Stimulated activated effector memory CD8-positive, alpha-beta T cell treated with anti-CD3 and anti-CD28 coated beads, Interleukin-12 subunit alpha, Interleukin-12 subunit beta, amount 100 ng/mL, for 72 hours (primary cell): ENCODE results near the gene ZNF467.

ENCODE experiments used
- ATAC-seq: fragments of 150-1000 bp; cut with Tn5 transposase; 2 replicates; pipeline ENCODE4 v1.10.0; 2021
- DNase-seq, 2 donors: peaks; one replicate each; pipeline ENCODE4 v3.0.0; 2021 to 2022; ENCODE audit warnings: low spot score in 2 of 2
- H3K27ac Mint-ChIP-seq: one replicate; pipeline ENCODE4 v1.8.0; 2022; ENCODE audit warnings: mild to moderate bottlenecking, mixed read lengths
- H3K36me3 Mint-ChIP-seq: one replicate; pipeline ENCODE4 v1.8.0; 2022; ENCODE audit warnings: mild to moderate bottlenecking, mixed read lengths
- H3K4me1 Mint-ChIP-seq: one replicate; pipeline ENCODE4 v1.8.0; 2022; ENCODE audit warnings: mixed read lengths
- H3K4me3 Mint-ChIP-seq: one replicate; pipeline ENCODE4 v1.8.0; 2022; ENCODE audit warnings: mild to moderate bottlenecking, mixed read lengths
- H3K9me3 Mint-ChIP-seq: one replicate; pipeline ENCODE4 v1.8.0; 2022; ENCODE audit warnings: mixed read lengths

ZNF467 gene

DNA sequence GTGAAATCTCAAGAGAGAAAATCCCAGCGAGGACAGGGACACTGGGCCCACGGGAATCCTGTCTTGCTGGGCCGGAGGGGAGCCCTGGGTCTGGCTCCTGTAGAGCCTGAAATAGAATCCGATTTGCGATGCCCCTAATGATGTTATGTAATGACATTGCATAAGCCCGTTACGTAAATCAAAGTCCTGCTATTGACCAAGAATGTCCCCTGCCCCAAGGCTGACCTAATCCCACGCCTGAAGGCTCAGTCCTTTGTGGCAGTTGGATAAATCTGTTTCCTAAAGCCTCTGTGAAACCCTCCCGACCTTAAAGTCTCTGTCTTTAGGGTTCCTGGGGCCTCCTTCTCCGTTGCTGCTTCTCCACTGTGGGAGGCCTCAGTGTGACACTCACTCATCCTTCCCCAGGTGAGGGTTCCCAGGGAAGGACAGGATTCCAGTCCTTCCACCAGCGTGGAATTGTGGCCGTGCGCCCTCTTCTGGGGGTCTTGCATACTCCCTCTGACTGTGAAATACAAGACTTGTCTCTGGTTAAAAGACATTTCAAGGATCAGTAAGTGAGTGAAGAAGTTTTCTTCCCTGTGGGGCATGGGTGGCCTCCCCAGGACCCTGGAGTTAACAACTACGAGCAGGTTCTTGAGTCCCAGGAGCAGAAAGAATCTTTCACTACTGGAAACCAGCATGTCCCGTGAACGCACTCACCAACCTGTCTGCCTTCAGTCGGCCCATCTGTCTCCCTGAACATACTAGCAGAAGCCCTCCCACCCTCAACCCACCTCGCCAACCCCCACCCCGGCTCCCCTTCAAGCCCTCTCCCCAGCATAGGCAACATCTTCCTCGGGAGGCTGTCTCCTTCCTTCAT is 19.8 kb downstream of the ZNF467 start:
- ATAC-seq (no peak), DNase-seq (no peak)

DNA sequence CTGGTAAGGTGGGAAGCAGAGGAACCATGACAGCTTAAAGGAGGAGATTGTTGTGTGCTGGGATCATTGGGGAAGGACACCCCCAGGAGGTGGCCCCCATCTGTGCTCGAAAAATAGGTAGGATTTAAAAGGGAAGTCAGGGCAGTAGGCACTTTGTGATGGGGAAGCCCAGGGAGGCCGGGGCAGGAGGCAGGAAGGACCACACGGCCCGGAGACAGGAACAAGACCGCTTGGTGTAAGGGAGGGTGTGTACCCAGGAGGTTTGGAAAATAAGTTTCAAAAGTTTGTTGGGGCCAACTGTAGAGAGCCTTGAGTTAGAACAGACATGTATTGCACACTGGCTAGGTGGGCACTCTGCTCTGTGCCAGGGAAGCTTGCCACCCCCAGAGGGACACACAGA is 20.7 kb downstream of the ZNF467 start:
- no peak for DNase-seq
- Mint-ChIP-seq H3K4me3 (no peak overlapping the region), H3K9me3 (peaks cover 2% of the 10 kb centered on the region), H3K27ac (no peak overlapping the region), H3K36me3 (no peaks in the 10 kb centered on the region), H3K4me1 (no peaks in the 10 kb centered on the region)
- no peak for ATAC-seq

More for the DNA sequence above, 19.8 kb downstream of the ZNF467 start:
- Mint-ChIP-seq H3K27ac (no peak overlapping the region), H3K36me3 (no peaks in the 10 kb centered on the region), H3K4me3 (no peak overlapping the region), H3K9me3 (peaks cover 2% of the 10 kb centered on the region), H3K4me1 (no peaks in the 10 kb centered on the region)

DNA sequence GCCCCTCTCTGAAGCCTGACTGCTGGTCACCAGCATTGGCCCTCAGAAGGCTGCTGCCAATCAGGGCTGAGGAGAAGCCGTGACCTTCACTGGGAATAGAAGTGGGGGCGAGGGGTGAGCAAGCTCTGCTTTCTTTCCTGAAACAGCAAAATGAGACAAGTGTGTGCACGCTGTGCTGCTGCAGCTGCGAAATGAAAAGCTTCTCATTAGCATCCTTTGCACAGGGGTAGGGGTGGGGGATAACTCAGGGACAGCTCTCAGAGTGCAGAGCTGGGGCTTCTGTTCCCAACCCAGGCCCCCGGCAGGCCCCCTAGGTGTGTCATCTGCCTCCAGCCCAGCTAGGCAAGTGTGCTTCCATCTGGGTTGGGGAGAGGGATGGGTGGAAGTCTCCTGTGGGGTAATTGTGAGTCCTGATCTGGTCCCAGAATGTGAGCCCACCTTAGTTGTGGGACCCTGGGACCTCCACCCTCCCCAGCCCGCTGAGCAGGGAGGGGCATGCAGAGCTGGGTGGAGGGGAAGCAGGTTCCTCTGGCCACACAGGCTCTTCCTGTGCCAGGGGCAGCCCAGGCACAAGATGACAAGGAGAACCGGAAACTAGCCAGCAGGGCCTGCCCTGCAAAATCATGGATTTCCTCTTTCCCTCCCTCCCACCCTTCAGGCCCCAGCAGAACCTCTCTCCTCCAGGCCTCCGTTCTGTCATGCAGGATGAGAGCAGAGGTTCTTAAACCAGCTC is 22.2 kb downstream of the ZNF467 start:
- ATAC-seq (no peak), DNase-seq (no peak)
- H3K36me3 Mint-ChIP-seq: no peaks in the 10 kb centered on the region
- no peaks in the 10 kb centered on the region for H3K4me1 Mint-ChIP-seq
- H3K27ac Mint-ChIP-seq: no peak overlapping the region
- peaks cover 2% of the 10 kb centered on the region for H3K9me3 Mint-ChIP-seq
- H3K4me3 Mint-ChIP-seq: no peak overlapping the region

DNA sequence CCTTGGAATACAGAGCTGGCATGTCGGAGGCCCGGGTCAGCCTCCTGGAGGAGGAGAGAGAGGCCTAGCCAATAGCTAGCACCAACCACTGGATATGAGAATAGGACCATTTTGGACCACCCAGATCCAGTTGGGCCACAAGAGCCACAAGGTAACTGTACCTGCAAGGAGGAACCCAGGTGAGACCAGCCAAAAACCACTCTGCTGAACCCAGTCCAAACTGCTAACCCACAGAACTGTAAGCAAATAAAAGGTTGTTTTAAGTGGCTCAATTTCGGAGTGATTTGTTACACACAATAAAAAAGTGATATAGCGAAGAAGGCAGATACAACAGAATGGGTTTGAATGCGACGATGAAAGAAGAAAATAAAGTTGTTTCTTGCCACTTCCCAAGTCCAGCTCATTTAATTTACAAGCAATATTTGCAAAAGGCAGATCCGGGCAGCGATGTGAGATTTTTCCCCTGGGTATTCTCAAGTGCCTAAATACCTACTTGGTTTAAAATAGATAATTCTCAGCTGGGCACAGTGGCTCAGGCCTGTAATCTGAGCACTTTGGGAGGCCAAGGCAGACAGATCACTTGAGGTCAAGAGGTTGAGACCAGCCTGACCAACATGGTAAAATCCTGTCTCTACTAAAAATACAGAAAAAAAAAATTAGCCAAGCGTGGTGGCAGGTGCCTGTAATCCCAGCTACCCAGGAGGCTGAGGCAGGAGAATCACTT is 23.1 kb downstream of the ZNF467 start:
- no peak overlapping the region for H3K4me3 Mint-ChIP-seq
- ATAC-seq (no peak), DNase-seq (no peak)
- no peaks in the 10 kb centered on the region for H3K4me1 Mint-ChIP-seq
- no peaks in the 10 kb centered on the region for H3K36me3 Mint-ChIP-seq
- no peak overlapping the region for H3K27ac Mint-ChIP-seq
- peaks cover 2% of the 10 kb centered on the region for H3K9me3 Mint-ChIP-seq

DNA sequence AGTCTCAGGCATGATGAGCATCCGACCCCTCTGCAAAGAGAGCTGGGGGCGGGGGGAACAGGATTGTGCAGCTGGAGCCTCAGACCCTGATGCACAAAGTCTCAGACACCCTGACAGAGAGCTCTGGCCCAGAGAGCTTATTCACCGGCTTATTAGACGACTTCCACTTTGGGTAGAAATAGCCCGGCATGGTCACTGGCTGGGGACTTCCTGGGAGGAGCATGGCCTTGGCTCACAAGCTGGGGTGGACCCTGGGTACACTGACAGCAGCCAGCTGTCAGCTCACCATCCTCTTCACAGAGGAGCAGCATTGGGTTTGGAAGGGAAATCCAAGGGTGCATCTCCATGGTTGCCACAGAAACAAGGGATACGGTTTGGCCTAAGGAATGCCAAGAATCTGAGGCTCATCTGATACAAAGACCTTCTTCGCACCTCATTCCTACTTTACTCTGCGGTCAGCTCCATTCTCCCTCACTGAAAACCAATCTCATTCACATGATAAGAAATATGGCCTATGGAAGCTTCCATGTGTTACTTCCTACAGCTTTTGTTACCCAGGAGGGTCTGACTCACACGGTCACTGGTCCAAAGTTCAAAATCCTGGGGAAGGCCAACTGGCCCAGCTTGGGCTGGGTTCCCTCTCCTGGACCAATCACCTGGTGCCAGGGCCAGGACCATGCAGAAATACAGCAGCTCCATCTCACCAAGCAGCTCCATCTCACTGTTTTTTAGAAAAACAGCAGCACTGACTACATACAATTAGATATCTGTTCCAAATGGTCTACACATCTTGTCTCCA is 25.1 kb downstream of the ZNF467 start:
- Mint-ChIP-seq H3K9me3 (peaks cover 2% of the 10 kb centered on the region), H3K36me3 (no peaks in the 10 kb centered on the region), H3K27ac (no peak overlapping the region), H3K4me3 (no peak overlapping the region), H3K4me1 (no peaks in the 10 kb centered on the region)
- ATAC-seq (no peak), DNase-seq (no peak)

DNA sequence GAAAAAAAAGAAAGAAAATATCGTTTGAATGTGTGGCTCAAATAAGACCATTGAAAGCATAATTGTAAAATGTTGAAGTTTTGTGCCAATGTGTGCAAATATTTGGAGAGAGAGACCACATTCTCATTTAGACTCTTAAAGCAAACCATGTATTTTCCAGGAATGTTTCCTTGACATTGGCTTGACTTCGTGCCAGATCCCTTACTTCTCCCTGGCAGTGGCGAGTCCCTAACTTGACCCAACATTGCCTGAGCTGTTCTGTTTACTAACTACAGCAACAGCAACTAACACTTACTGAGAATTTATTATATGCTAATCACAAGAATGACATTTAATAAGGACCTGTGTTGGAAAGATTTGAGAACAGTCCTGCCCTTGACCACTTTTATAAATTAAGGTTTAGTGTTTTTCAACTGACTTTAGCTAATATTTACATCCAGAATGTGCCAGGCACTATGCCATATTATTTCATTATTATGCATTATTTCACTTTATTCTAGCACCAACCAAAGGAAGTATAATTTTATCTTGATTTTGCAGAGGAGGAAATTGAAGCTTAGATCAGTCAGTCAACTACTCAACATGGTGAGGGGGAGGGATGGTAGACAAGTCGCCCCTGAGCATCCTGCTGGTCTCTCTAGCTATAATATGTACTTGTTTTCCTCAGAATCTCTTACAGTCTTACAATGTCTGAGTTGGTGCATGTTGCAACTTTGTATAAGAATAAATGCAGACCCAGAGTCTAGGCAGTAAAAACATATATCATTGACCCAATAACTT is 29.7 kb downstream of the ZNF467 start:
- Mint-ChIP-seq H3K4me3 (no peak overlapping the region), H3K36me3 (no peaks in the 10 kb centered on the region), H3K4me1 (peaks cover 10% of the 10 kb centered on the region), H3K27ac (no peak overlapping the region), H3K9me3 (no peaks in the 10 kb centered on the region)
- ATAC-seq: no peak
- DNase-seq: no peak

DNA sequence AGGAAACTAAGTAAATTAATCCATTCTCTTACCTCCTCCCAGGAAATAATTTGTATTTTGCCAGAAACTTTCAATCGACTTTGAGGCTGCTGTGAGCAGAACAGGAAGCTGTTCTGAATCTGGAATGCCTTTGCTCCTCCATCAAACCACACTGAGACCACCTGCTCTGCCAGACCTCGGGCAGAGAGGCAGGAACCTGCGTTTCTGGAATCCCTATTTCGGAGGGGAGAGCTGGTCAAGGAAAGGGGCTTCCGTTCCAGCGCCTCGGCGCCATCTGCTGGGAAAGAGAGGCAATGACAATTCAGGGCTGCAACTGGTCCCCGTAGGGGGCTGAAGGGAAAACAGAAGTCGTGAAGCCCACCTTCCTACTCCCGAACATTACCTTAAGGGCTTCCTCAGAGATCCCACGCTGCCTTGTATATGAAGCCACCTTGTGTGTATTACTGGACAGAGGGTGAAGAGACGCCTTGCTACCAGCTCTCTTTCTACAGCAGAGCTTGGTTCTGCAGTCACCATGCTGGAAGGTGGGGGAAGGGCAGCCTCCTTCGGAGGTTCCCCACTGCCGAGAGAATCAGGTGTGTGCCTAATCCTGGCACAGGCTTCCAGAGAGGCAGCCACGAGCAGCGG is 31.2 kb downstream of the ZNF467 start:
- no peaks in the 10 kb centered on the region for H3K36me3 Mint-ChIP-seq
- H3K4me3 Mint-ChIP-seq: peak overlapping the region; percentile 68
- H3K9me3 Mint-ChIP-seq: no peaks in the 10 kb centered on the region
- ATAC-seq (peak; percentile 82), DNase-seq (peak; percentile 69 to 85)
- peak overlapping the region; percentile 80 for H3K27ac Mint-ChIP-seq
- peaks cover 10% of the 10 kb centered on the region for H3K4me1 Mint-ChIP-seq

DNA sequence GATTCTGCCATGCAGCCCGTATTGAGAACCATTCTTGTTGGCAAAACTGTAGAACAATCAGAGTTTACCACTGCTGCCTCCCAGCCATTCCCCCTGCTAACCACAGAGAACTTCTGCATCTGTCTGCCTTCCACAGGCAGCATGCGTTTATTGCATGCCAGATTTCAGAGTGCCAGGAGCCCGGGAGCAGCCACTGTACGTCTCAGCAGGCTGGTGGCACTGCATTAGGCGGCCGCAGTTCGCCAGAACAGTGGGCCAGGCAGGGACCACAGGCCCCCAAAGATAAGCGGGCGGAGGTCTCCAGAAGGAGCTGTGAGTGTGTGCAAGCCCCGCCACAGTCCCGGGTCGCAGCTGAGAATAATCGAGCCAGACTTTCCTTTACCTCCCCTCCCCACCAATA is 31.8 kb downstream of the ZNF467 start:
- Mint-ChIP-seq H3K4me1 (peaks cover 10% of the 10 kb centered on the region), H3K36me3 (no peaks in the 10 kb centered on the region), H3K9me3 (no peaks in the 10 kb centered on the region), H3K4me3 (peak overlapping the region; percentile 68), H3K27ac (peak overlapping the region; percentile 80)
- ATAC-seq: no peak
- no peak for DNase-seq

DNA sequence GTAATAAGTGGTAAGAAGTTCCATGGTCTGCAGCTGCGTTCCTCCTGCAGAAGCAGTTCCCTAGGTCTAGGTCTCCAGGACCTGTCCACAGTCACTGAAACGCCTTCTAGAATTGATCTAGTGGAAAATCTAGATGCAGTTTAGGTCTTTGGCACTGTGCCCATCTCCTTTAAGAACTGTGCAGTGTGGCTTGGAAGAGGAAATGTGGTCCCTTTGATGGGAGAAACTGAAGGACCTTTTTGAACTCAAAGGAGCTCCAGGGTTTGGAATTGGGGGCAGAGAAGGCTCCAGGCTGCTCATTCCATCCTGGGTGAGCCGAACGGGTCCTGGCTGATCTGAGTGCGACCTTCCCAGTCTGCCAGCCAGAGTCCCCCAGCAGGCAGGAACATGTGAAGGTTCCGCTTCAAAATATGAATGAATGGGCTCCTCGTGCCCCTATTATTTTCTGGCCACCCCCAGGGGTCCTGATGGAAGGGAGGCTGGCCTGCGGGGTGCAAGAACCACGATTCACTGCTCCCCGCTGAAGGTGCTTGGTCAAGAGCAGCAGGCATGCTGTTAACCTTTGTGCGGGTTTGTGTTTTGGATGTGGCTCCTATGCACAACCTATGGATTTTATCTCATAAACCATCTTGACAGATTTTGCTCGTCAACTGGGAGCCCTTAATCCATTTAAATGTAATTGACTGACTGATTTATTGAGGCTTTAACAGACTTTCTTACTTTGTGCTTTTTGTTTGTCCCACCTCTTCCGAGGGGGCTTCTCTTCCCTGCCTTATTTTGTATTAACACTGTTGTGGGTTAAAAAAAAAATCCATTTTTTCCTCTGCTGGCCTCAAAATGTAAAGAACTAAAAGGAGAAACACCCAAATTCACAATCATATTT is 36.7 kb downstream of the ZNF467 start:
- H3K4me3 Mint-ChIP-seq: no peak overlapping the region
- no peak overlapping the region for H3K27ac Mint-ChIP-seq
- H3K9me3 Mint-ChIP-seq: no peaks in the 10 kb centered on the region
- H3K36me3 Mint-ChIP-seq: peaks cover 8% of the 10 kb centered on the region
- DNase-seq: no peak
- no peak for ATAC-seq
- H3K4me1 Mint-ChIP-seq: peaks cover 11% of the 10 kb centered on the region

DNA sequence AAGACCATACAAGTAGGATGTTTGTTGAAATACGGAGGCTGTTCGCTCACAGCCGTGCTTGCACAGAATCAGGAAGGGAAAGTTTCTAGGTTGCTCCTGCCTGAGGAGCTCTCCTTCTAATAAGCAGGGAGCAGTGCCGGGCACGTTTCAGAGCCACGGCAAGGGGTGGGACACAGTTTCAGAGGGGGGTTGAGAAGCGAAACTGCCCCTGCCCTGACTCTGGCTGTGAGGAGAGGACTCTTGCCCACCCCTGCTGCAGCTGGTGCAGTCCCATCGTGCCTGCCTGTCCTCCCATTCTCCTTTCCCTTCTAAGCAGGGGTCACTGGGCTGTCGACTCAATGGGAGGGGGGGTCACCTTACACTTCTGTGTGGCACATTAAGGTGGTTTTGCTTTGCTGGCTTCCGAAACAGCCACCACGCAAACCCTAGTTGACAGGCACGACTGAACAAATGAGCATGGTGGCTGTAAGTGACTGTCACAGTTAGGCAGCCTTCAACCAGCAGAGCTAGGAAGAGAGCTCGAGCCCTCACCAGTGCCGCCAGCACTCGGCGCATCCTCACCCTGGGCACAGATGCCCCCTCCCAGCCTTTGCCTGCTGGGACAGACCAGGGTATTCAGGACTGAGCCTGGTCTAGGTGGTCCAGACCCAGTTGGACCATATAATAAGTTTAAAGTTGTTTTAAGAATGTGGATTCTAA is 37.5 kb downstream of the ZNF467 start:
- Mint-ChIP-seq H3K9me3 (no peaks in the 10 kb centered on the region), H3K4me3 (no peak overlapping the region), H3K4me1 (peaks cover 11% of the 10 kb centered on the region), H3K36me3 (peaks cover 8% of the 10 kb centered on the region), H3K27ac (no peak overlapping the region)
- DNase-seq (no peak), ATAC-seq (no peak)

DNA sequence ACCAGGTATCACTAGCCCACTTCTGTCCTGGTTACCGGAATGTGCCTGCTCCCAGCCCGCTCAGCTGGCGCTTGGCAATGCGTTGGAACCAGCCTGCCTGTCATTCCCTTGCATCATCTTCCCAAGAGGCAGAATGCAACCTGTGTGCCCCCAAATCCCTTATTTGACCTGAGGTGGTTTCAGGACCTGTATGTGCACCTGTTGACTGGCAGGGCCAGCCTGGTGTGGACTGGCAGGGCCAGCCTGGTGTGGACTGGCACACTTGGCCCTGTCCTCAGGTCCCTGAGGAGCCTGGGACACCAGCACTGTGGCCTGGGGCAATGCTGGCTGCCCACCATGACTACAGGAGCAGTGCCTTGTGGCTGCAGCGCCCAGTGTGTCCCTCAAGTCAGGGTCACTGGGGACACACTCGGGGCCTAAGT is 38.2 kb downstream of the ZNF467 start:
- H3K4me3 Mint-ChIP-seq: no peak overlapping the region
- DNase-seq (no peak), ATAC-seq (no peak)
- peaks cover 8% of the 10 kb centered on the region for H3K36me3 Mint-ChIP-seq
- no peaks in the 10 kb centered on the region for H3K9me3 Mint-ChIP-seq
- H3K4me1 Mint-ChIP-seq: peaks cover 11% of the 10 kb centered on the region
- H3K27ac Mint-ChIP-seq: no peak overlapping the region

DNA sequence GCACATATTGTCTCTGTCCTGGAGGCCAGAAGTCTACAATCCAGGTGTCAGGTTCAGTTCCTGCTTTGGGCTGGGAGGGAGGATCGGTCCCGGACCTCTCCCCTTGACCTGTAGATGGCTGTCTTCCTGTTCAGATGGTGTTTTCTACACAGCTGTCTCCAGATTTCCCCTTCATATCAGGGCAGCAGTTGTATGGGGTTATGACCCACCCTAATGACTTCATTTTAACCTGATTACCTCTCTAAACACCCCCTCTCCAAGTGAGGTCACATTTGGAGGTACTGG is 38.7 kb downstream of the ZNF467 start:
- peak; percentile 8 for ATAC-seq
- Mint-ChIP-seq H3K36me3 (peaks cover 8% of the 10 kb centered on the region), H3K4me3 (no peak overlapping the region), H3K4me1 (peaks cover 11% of the 10 kb centered on the region), H3K9me3 (no peaks in the 10 kb centered on the region), H3K27ac (no peak overlapping the region)
- DNase-seq: no peak
